AG04449 (cell line): ENCODE results near the gene PPP1R13B.

ENCODE experiments used
- CTCF ChIA-PET: fragments of 350-600 bp; formaldehyde crosslinking; extraction: SDS; loops from one replicate; lab custom pipeline; 2021; ENCODE audit warnings: antibody characterized with exemption; lab: Yijun Ruan, JAX
- POLR2A ChIA-PET: fragments of 400-600, 350-600 bp; formaldehyde crosslinking; extraction: SDS; loops from one replicate; lab custom pipeline; 2020; ENCODE audit warnings: antibody characterized with exemption, inconsistent platforms; lab: Yijun Ruan, JAX
- DNase-seq: peaks from one replicate; pipeline ENCODE4 v3.0.0-alpha.2; 2010; ENCODE audit warnings: low read depth, low spot score
- H3K4me3 ChIP-seq: 2 replicates; pipeline ENCODE4 v1.5.1; 2011; ENCODE audit warnings: low read depth, mild to moderate bottlenecking, control low read depth, low read length
- CTCF ChIP-seq: IDR thresholded peaks from one replicate; pipeline ENCODE4 v1.5.1; 2011; ENCODE audit warnings: mild to moderate bottlenecking, moderate library complexity, low read length, control low read depth, inconsistent platforms; ENCODE audit not compliant: insufficient read depth; ENCODE audit errors: missing control alignments

Gene PPP1R13B

GRCh38 chr14:103820382-103820781, 27.0 kb downstream of the PPP1R13B start:
- CTCF ChIA-PET, result interaction anchor here (1.0 to 5.8 kb wide), 3 partner anchors 12 to 159 kb away, joined by 4 to 43 read pairs (median 4); no protein-coding TSS in a partner anchor
- TF ChIP-seq CTCF, result no peak
- no peak overlapping the region for H3K4me3 ChIP-seq
- POLR2A ChIA-PET, result interaction anchor here (0.7 kb wide), 1 partner anchor 454 kb away, joined by 4 read pairs; no protein-coding TSS in a partner anchor
- no peak for DNase-seq

- POLR2A ChIA-PET, result interaction anchor here (0.6 kb wide), 1 partner anchor 109 kb away, joined by 3 read pairs; the partner anchor contains the start of gene TDRD9
- no peak for DNase-seq
- TF ChIP-seq CTCF, result no peak
- H3K4me3 ChIP-seq, result no peak overlapping the region
- CTCF ChIA-PET, result interaction anchor here (1.2 to 5.8 kb wide), 2 partner anchors 12 to 159 kb away, joined by 4 to 43 read pairs; no protein-coding TSS in a partner anchor
Observed at GRCh38 chr14:103819503-103820307, 27.7 kb downstream of the PPP1R13B start.

- ChIA-PET POLR2A (no interaction called here), CTCF (interaction anchor here (5.8 kb wide), 1 partner anchor 11 kb away, joined by 43 read pairs; no protein-coding TSS in a partner anchor)
- no peak for DNase-seq
Observed at GRCh38 chr14:103818870-103819269, 28.5 kb downstream of the PPP1R13B start.

GRCh38 chr14:103818422-103818821, 29.0 kb downstream of the PPP1R13B start:
- POLR2A ChIA-PET, result no interaction called here
- CTCF ChIA-PET, result interaction anchor here (1.7 to 5.8 kb wide), 2 partner anchors 10 to 92 kb away, joined by 4 to 43 read pairs; no protein-coding TSS in a partner anchor
- no peak overlapping the region for H3K4me3 ChIP-seq
- TF ChIP-seq CTCF, result no peak
- no peak for DNase-seq

More at GRCh38 chr14:103818870-103819269, 28.5 kb downstream of the PPP1R13B start:
- H3K4me3 ChIP-seq, result no peak overlapping the region
- TF ChIP-seq CTCF, result no peak

- no peak overlapping the region for H3K4me3 ChIP-seq
- CTCF ChIA-PET, result interaction anchor here (0.8 to 2.5 kb wide), 6 partner anchors 8 to 204 kb away, joined by 3 to 22 read pairs (median 4); no protein-coding TSS in a partner anchor
- POLR2A ChIA-PET, result no interaction called here
- TF ChIP-seq CTCF, result no peak
- no peak for DNase-seq
Observed at GRCh38 chr14:103817595-103817994, 29.8 kb downstream of the PPP1R13B start.

- no peak for TF ChIP-seq CTCF
- POLR2A ChIA-PET, result no interaction called here
- CTCF ChIA-PET, result interaction anchor here (0.7 to 2.5 kb wide), 7 partner anchors 8 to 203 kb away, joined by 3 to 22 read pairs (median 3); no protein-coding TSS in a partner anchor
- H3K4me3 ChIP-seq, result no peak overlapping the region
- no peak for DNase-seq
Observed at GRCh38 chr14:103816991-103817390, 30.4 kb downstream of the PPP1R13B start.
